Transverse colon (tissue), 4 donors: Measurements from ENCODE around the gene RELN. TPM values are rescaled to one million over a fixed set of nuclear protein-coding genes. Genes with fewer than 3 reads are reported as not detected.

ENCODE experiments used
- DNase-seq: peaks from one replicate; pipeline ENCODE4 v3.0.0-alpha.2; 2019
- H3K27ac ChIP-seq, 4 donors: fragments of 200-600 bp; sonication (generic); 2 replicates each; pipeline ENCODE4 v1.5.1; 2016 to 2018; ENCODE audit warnings: inconsistent platforms in 4 of 4
- H3K27me3 ChIP-seq: fragments of 200-600 bp; sonication (generic); 2 replicates; pipeline ENCODE4 v1.5.1; 2017; ENCODE audit warnings: inconsistent platforms
- H3K36me3 ChIP-seq, 4 donors: fragments of 200-600 bp; sonication (generic); 2 replicates each; pipeline ENCODE4 v1.5.1; 2017 to 2019; ENCODE audit warnings: inconsistent platforms in 4 of 4
- H3K4me1 ChIP-seq, 4 donors: fragments of 200-600 bp; sonication (generic); 2 replicates each; pipeline ENCODE4 v1.5.1; 2017 to 2020; ENCODE audit warnings: inconsistent platforms in 4 of 4
- H3K4me3 ChIP-seq, 4 donors: fragments of 200-600 bp; sonication (generic); 1 replicate in 1 of 4; 2 replicates in 3 of 4; pipeline versions ENCODE4 v1.5.1 to v1.6.1; 2017 to 2019; ENCODE audit warnings: inconsistent platforms in 4 of 4
- H3K9me3 ChIP-seq, 2 donors: fragments of 200-600 bp; sonication (generic); 2 replicates each; pipeline ENCODE4 v1.5.1; 2017 to 2019; ENCODE audit warnings: inconsistent platforms in 2 of 2
- EP300 ChIP-seq: sonication (generic); formaldehyde crosslinking; IDR thresholded peaks from one replicate; pipeline ENCODE4 v1.6.1; 2017; ENCODE audit warnings: antibody characterized with exemption, low read depth
- POLR2A ChIP-seq: fragments of 450-650 bp; IDR thresholded peaks from one replicate; pipeline ENCODE4 v1.6.1; 2016; ENCODE audit warnings: antibody characterized with exemption, mild to moderate bottlenecking, moderate library complexity
- POLR2AphosphoS5 ChIP-seq, 3 donors: sonication (generic); formaldehyde crosslinking; IDR thresholded peaks; one replicate each; pipeline ENCODE4 v1.6.1; 2016; ENCODE audit warnings: antibody characterized with exemption in 3 of 3
- whole genome bisulfite sequencing, 2 donors: methylation state at CpG; one replicate each; pipeline ENCODE4 v1.1.5; 2018; ENCODE audit warnings: low coverage in 1 of 2; 5-methylcytosine and 5-hydroxymethylcytosine counted together
- in situ Hi-C, 4 donors: fragments of 200-750 bp; cut with MboI; loops; one replicate each; pipeline versions ENCODE4 v1.15.0 to v1.15.1; 2017; ENCODE audit warnings: low sequenced_read_pairs in 3 of 4, low pct_ligation_motif_present in 1 of 4, low pct_unique_long_range_greater_than_20kb in 1 of 4
- intact Hi-C: fragments of 100-400 bp; cut with DNase I; formaldehyde crosslinking; loops from one replicate; pipeline ENCODE4 v1.15.1; 2023; ENCODE audit warnings: low total_unique reads
- total RNA-seq, 4 donors: library from RNA; depleted of rRNA; stranded (reverse); fragments of >200 nt; gene quantifications; one replicate each; pipeline ENCODE4 v1.1.0, GENCODE V29; 2016
- TF ChIP-seq, protein P1 (sequence below), 5 experiments: fragments of 200-600 bp in 3 of 5; fragments of 450-650 bp in 2 of 5; sonication (generic) in 3 of 5; IDR thresholded peaks; 1 replicate in 2 of 5; 2 replicates in 3 of 5; pipeline ENCODE4 v1.5.1; 2016 to 2017; ENCODE audit warnings: antibody characterized with exemption in 5 of 5, inconsistent platforms in 3 of 5, mild to moderate bottlenecking in 2 of 5, moderate library complexity in 1 of 5

Gene RELN
- total RNA-seq, 4 donors from 2014 or later: 1.00 to 2.7 (median 1.5) TPM; not detected in 1

GRCh38 chr7:103962070-103962469 is 27.4 kb downstream of the RELN start:
- in situ Hi-C loops (no loop called here), intact Hi-C loops (no loop called here)
- TF ChIP-seq, protein P1, sequence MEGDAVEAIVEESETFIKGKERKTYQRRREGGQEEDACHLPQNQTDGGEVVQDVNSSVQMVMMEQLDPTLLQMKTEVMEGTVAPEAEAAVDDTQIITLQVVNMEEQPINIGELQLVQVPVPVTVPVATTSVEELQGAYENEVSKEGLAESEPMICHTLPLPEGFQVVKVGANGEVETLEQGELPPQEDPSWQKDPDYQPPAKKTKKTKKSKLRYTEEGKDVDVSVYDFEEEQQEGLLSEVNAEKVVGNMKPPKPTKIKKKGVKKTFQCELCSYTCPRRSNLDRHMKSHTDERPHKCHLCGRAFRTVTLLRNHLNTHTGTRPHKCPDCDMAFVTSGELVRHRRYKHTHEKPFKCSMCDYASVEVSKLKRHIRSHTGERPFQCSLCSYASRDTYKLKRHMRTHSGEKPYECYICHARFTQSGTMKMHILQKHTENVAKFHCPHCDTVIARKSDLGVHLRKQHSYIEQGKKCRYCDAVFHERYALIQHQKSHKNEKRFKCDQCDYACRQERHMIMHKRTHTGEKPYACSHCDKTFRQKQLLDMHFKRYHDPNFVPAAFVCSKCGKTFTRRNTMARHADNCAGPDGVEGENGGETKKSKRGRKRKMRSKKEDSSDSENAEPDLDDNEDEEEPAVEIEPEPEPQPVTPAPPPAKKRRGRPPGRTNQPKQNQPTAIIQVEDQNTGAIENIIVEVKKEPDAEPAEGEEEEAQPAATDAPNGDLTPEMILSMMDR (IDR thresholded peaks at IDR 0.05): no peak
- no peak overlapping the region for H3K4me3 ChIP-seq
- no peaks in the 10 kb centered on the region for H3K27me3 ChIP-seq
- H3K36me3 ChIP-seq: no peaks in the 10 kb centered on the region
- 60 to 65% methylated on average over 6 of the region's 6 CpGs for WGBS, 2 donors
- no peak for DNase-seq
- H3K4me1 ChIP-seq: no peaks in the 10 kb centered on the region
- H3K9me3 ChIP-seq: no peaks in the 10 kb centered on the region
- H3K27ac ChIP-seq: no peak overlapping the region

GRCh38 chr7:103958284-103958818 is 31.1 kb downstream of the RELN start:
- in situ Hi-C loops: no loop called here
- DNase-seq: no peak
- WGBS, 2 donors: 71 to 100% methylated on average over 1 of the region's 1 CpG
- Histone ChIP-seq H3K36me3 (no peaks in the 10 kb centered on the region), H3K4me3 (no peak overlapping the region), H3K27ac (no peak overlapping the region), H3K27me3 (no peaks in the 10 kb centered on the region), H3K4me1 (no peaks in the 10 kb centered on the region), H3K9me3 (no peaks in the 10 kb centered on the region)
- TF ChIP-seq POLR2AphosphoS5 (IDR thresholded peaks at IDR 0.05) (no peak), EP300 (no peak), POLR2A (no peak)
- TF ChIP-seq, protein P1 (IDR thresholded peaks at IDR 0.05): no peak
- intact Hi-C loops: no loop called here

GRCh38 chr7:103955985-103956384 is 33.5 kb downstream of the RELN start:
- in situ Hi-C loops (no loop called here), intact Hi-C loops (no loop called here)
- no peaks in the 10 kb centered on the region for H3K9me3 ChIP-seq
- no peak for DNase-seq
- H3K4me1 ChIP-seq: no peaks in the 10 kb centered on the region
- H3K36me3 ChIP-seq: no peaks in the 10 kb centered on the region
- H3K27me3 ChIP-seq: no peaks in the 10 kb centered on the region
- TF ChIP-seq EP300: no peak
- TF ChIP-seq, protein P1 (IDR thresholded peaks at IDR 0.05): no peak
- TF ChIP-seq POLR2A: no peak
- TF ChIP-seq POLR2AphosphoS5 (IDR thresholded peaks at IDR 0.05): no peak
- H3K4me3 ChIP-seq: no peak overlapping the region
- 66% methylated on average over 2 of the region's 2 CpGs; no CpG with 5 or more reads in 1 of the 2 donors for WGBS, 2 donors
- no peak overlapping the region for H3K27ac ChIP-seq

- DNase-seq: no peak
- 23 to 47% methylated on average over 1 of the region's 1 CpG for WGBS, 2 donors
- Histone ChIP-seq H3K36me3 (no peaks in the 10 kb centered on the region), H3K4me3 (no peak overlapping the region), H3K9me3 (no peaks in the 10 kb centered on the region), H3K4me1 (no peaks in the 10 kb centered on the region), H3K27me3 (no peaks in the 10 kb centered on the region), H3K27ac (no peak overlapping the region)
- TF ChIP-seq POLR2A (no peak), EP300 (no peak), POLR2AphosphoS5 (IDR thresholded peaks at IDR 0.05) (no peak)
- TF ChIP-seq, protein P1 (IDR thresholded peaks at IDR 0.05): no peak
- intact Hi-C loops: no loop called here
- in situ Hi-C loops: no loop called here
Observed at GRCh38 chr7:103952408-103952807, 37.0 kb downstream of the RELN start.
